Activated naive CD4-positive, alpha-beta T cell treated with anti-CD3 and anti-CD28 coated beads, Interleukin-2, amount 50 U/mL, for 72 hours (primary cell): ENCODE results near the gene DNAJC5. TPM values are rescaled to one million over a fixed set of nuclear protein-coding genes. Genes with fewer than 3 reads are reported as not detected.
"Not testable (repeated sequence)": the region's sequence is repeated elsewhere in the genome, so short reads cannot be mapped to it uniquely, and the experiment has no call there.

Experiments used
- ATAC-seq, 2 donors: fragments of 150-1000 bp; cut with Tn5 transposase; 2 replicates each; pipeline ENCODE4 v1.10.0; 2021; ENCODE audit warnings: mild to moderate bottlenecking in 2 of 2, moderate library complexity in 2 of 2
- DNase-seq, 2 donors: peaks; one replicate each; pipeline ENCODE4 v3.0.0; 2021 to 2022; ENCODE audit warnings: low spot score in 2 of 2
- H3K27ac Mint-ChIP-seq, 2 donors: one replicate each; pipeline ENCODE4 v1.8.0; 2022; ENCODE audit warnings: mild to moderate bottlenecking in 2 of 2, mixed read lengths in 2 of 2
- H3K36me3 Mint-ChIP-seq, 2 donors: one replicate each; pipeline ENCODE4 v1.8.0; 2022; ENCODE audit warnings: mixed read lengths in 2 of 2
- H3K9me3 Mint-ChIP-seq, 2 donors: one replicate each; pipeline ENCODE4 v1.8.0; 2022; ENCODE audit warnings: mixed read lengths in 2 of 2
- total RNA-seq, 2 donors: library from RNA; stranded (reverse); gene quantifications; one replicate each; pipeline ENCODE4 v1.2.3, GENCODE V29; 2022

Gene DNAJC5
- total RNA-seq, 2 donors from 2014 or later = 30.7 to 41.9 TPM

DNA sequence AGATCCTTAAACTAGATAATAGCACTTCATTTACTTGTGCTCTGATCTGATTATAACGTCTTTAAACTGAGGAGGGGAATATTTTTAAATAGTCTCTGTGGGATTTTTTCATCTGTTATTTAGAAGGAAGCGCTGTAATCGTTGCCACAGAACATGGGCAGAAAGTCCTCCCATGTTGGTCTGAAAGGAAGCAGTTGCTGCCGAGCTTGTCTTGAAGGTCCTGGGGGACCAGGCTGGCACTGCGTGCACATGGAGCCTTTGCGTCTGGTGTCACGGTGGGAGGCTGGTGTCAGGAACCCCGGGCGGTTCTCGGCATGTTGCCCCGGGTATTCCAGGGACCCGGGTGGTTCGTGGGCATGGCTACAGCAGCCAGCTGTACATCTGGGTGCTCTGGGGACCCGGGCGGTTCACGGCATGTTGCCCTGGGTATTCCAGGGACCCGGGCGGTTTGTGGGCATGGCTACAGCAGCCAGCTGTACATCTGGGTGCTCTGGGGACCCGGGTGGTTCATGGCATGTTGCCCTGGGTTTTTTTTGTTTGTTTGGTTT lies 18.4 kb upstream of the DNAJC5 start:
- H3K9me3 Mint-ChIP-seq = no peaks in the 10 kb centered on the region
- ATAC-seq = no peak
- no peak for DNase-seq
- H3K36me3 Mint-ChIP-seq = peaks cover 14 to 26% of the 10 kb centered on the region in 2 donors
- H3K27ac Mint-ChIP-seq = peak overlapping the region in 1 of 2 donors; percentile 75

DNA sequence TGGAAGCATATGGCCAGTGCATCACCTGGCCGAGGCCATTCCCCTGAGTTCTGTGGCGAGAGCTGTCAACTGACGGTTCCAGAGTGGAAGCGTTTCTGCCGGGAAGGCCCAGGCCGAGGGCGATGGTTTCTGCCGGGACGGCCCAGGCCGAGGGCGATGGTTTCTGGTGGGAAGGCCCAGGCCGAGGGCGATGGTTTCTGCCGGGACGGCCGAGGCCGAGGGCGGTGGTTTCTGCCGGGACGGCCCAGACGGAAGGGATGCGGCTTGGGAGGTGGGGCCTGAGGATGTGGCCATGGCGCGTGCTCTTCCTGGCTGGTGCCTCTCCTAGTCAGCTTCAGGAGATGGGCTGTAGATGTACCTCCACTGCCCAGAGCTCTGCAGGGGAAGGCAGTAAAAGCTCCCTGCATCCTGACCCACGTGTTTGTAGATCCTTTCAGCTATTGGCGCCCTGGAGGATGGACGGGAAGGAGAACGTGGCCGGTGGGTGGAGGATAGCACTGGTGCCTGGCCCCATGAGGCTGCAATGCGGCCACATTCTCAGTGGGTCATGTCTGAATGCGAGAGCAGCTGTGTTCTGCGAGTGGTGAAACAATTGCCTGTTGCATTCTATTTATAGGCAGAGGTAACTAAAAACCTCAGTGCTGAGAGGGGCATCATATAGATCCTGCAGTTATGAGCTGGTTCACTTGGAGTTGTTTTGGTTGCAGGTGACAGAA lies 17.0 kb upstream of the DNAJC5 start:
- Mint-ChIP-seq H3K27ac (no peak overlapping the region), H3K9me3 (no peaks in the 10 kb centered on the region), H3K36me3 (peaks cover 14 to 17% of the 10 kb centered on the region in 2 donors)
- DNase-seq (no peak), ATAC-seq (no peak)

DNA sequence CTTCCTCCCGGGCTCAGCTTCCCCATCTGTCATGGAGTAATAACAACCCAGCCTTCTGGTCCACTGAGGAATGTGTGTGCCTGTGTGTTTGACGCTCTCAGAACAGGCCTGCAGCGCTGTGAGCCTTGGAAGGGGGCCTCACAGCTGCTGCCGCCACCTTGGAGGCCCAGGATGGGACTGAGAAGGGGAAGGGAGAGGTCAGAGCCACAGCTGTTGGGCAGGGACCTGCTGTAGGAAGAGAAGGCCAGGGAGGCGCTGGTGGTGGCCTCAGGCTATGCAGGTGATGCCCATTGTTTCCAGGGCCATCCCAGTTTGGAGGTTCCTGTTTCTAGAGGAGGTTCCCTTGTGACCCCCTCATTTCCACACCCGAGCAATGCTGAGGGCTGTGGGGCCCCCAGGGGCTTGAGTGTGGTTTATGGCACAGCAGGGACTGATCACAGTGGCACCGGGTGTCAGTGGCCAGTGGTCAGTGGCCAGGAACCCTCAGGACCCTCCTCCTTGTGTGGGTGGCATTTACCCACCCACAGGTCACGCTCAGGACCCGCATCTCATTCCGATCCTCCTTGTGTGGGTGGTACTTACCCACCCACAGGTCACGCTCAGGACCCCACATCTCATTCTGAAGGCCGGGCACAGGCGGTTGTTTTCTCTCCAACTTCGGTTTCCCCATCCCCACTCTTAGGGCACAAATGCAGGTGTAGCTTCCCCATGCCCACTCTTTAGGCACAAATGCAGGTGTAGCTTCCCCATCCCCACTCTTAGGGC lies 15.8 kb upstream of the DNAJC5 start:
- Mint-ChIP-seq H3K27ac (no peak overlapping the region), H3K36me3 (peaks cover 8 to 11% of the 10 kb centered on the region in 2 donors), H3K9me3 (no peaks in the 10 kb centered on the region)
- no peak for DNase-seq
- ATAC-seq = no peak

DNA sequence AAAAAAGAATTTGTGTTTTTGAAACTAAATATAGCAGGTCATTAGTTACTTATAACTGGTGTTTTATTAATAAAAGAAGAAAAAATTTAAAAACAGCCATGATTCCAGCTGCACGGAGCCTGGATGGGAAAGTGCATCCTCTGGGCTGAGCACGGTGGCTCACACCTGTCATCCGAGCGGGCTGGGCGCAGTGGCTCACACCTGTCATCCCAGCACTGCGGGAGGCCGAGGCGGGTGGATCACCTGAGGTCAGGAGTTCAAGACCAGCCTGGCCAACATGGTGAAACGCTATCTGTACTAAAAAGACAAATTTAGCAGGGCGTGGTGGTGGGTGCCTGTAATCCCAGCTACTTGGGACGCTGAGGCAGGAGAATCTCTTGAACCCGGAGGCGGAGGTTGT lies 14.0 kb upstream of the DNAJC5 start:
- H3K9me3 Mint-ChIP-seq, DNase-seq, H3K36me3 Mint-ChIP-seq, ATAC-seq: not testable (repeated sequence)
- H3K27ac Mint-ChIP-seq = peak overlapping the region in 1 of 2 donors; percentile 14

DNA sequence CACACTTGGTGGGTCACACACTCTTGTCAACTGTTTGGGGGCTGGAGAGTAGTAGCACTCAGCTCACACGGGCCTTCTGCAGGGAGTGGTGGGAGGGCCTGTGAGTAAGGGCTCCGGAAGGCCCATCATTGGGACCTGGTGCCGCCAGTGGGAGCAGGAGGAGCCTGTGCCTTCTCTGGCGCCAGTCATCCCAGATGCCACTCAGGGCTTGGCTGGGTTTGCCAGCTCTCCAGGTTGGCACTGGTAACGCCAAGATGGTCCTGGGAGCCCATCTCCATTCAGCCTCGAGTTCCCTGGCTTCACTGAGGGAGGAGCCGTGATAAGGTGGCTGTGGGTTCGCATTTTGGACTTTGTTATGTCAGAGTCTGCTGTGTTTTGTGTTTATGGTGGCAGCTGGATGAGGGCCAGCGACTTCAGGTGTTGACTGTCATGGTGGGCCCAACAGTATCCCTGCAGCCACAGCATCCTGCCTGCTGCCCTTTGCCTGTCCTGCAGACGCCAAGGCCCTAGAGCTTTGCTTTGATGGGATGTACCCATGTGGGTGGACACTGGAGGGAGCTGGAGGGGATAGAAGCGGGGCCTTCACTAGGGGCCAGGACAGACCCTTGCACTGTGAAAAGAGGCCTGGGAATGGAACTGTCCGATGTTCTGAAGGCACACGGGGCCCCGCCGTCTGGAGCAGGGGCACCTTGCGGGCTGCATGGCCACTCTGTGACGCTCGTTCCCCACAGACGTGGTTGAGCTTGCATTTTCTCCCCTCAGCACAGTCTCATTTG lies 13.3 kb upstream of the DNAJC5 start:
- Mint-ChIP-seq H3K27ac (no peak overlapping the region), H3K36me3 (no peaks in the 10 kb centered on the region), H3K9me3 (no peaks in the 10 kb centered on the region)
- ATAC-seq (no peak), DNase-seq (no peak)

DNA sequence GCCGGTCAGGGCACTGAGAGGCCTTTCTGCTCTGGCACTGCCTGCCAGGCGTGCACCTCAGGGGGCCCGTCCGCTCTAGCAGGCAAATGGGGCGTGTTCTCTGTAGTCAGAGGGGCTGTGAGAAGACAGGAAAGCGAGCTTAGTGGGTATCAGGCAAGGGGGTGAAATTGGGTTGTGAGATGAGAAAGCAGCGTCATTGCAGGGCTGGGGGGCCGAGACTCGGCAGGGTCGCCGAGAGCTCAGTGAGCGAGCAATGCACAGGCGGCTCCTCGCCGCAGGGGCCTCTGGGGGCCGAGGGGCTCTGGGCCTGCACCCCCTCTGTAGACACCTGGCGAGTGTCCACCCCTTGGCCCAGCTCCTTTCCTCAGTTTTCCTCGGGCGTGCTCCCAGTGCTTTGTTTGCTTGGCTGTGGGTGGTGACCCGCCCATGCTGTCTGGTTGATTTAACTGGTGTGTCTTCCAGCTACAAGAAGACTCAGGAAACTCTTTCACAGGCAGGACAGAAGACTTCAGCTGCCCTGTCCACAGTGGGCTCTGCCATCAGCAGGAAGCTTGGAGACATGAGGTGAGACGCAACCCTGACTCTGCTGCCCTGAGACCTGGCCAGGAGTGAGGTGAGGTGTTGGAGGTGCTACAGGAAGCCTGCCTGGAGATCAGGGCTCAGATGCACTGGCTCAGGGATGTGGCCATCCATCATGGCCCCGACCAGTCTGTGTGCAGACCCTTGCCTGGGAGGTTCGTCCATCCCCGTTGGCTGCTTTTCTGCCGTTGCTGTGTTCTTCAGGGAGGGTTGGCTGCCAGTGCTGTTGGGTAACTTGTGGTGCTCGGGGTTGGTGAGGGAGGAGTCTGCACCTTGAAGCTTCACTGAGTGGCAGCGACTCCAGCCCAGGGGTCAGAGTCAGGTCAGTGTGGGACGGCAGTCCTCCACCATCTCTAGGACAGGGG lies 12.4 kb upstream of the DNAJC5 start:
- no peak for ATAC-seq
- Mint-ChIP-seq H3K9me3 (no peaks in the 10 kb centered on the region), H3K36me3 (peaks cover 0 to 1% of the 10 kb centered on the region in 2 donors), H3K27ac (peak overlapping the region in 1 of 2 donors; percentile 55)
- DNase-seq = no peak

DNA sequence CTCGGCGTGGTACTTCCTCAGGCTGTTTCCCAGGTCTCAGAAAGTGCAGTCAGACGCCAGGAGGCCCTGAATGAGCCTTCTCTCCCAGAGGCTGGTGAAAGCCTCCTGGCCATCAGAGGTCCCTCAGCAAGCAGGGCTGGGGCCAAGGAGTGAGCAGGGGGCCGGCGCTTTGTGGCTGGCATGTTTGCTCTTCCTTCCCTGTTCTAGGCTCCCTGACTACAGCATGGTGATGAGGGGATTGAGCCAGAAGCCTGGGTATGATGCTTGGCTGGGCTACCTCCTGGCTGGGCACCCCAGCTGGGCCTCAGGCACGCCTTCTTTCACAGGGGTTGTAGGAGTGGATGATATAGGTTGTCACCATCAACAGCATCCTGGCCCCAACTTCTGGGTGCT lies 11.7 kb upstream of the DNAJC5 start:
- DNase-seq (no peak), ATAC-seq (no peak)
- H3K36me3 Mint-ChIP-seq = peaks cover 0 to 6% of the 10 kb centered on the region in 2 donors
- H3K27ac Mint-ChIP-seq = peak overlapping the region in 1 of 2 donors; percentile 55
- H3K9me3 Mint-ChIP-seq = no peaks in the 10 kb centered on the region

DNA sequence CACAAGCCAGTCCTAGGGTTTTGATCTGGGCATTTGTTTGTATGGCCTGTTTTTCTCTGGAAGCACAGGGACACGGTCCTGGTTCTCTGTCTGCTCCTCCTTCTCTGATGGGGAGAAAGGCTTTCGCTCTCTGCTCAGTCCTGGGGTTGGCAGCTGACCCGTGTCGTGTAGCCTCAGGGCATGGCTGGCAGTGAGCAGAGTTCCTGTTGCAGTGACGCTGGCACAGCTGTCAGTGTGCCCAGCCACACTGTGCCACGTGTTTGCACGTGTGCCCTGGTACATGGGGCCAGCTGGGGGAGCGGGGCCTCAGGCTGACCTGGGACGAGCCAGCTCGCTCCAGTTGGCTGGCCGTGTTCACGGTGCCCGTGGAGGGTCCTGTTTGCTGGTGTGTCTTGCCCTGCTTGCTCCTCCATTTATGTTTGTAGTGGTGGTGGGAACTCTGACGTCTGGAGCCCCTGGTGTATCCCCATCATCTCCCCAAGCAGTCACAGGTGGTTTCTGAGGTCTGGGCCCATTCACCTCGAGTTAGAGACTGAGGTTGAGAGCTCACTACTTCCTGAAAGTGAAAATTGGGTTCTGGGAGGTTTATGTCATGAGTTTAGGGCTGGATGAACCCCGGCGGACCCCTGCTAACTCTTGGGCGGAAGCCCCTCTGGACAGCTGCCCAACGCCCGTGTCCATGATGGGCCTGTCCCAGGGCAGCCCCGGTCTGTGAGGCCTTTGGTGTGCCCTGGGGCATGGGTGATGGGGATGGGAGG lies 10.2 kb upstream of the DNAJC5 start:
- peaks cover 0 to 6% of the 10 kb centered on the region in 2 donors for H3K36me3 Mint-ChIP-seq
- ATAC-seq (peak in 1 of 2 donors; percentile 67), DNase-seq (no peak)
- H3K27ac Mint-ChIP-seq = peak overlapping the region; percentile 32 to 84
- no peaks in the 10 kb centered on the region for H3K9me3 Mint-ChIP-seq

DNA sequence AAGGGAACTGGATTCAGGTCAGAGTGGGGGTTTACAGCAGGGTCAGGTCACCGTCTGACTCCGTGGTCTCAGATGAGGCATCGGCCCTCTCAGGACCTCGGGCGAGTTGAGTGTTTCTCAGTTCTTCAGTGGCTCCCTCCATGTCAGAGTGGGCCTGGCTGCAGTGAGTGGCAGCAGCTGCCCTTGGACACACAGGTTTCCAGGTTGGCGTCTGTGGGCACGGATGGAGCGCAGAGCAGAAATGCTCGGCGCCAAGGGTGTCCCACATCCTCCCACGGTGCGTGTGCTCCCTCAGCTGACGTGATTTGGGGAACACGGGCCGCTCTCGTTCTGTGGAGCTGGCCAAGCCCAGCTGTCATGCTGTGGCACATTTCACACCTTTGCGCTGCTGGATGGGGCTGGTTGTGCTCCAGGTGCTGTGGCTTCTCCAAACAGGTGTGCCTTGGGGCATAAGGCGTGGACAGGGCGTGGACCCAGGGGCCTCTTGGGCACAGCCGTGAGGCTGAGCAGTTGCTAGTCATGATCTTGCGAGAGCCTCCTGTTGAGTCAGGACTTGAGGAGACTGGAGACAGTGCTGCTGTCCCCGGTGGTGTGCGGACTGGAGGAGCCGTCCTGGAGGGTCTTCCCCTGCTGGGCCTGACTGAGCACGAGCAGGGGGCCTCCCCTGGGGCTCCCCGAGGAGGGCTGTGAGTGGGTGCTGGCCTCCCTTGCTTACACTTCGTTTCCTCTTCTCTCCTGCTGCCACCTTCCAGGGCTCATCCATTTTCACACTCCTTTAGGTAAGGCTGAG lies 9.5 kb upstream of the DNAJC5 start:
- ATAC-seq = peak in 1 of 2 donors; percentile 48
- no peak for DNase-seq
- peaks cover 0 to 6% of the 10 kb centered on the region in 2 donors for H3K36me3 Mint-ChIP-seq
- no peaks in the 10 kb centered on the region for H3K9me3 Mint-ChIP-seq
- H3K27ac Mint-ChIP-seq = peak overlapping the region in 1 of 2 donors; percentile 32

DNA sequence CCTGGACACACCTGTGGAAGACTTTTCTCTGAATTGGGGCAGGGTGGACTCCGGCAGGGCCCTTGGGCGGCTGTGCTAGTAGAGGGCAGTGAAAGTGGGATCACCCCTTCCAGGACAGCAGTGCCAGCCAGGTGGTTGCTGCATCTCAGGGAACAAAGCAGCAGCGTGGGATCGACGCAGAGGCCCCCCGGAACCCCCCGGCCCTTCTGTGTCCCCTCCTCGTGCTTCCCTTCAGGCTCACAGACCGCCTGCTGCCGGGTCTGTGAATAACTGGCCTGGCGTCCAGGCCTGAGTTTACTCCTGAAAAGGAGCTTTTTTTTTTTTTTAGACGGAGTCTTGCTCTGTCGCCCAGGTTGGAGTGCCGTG lies 8.9 kb upstream of the DNAJC5 start:
- no peak for ATAC-seq
- peaks cover 0 to 6% of the 10 kb centered on the region in 2 donors for H3K36me3 Mint-ChIP-seq
- no peaks in the 10 kb centered on the region for H3K9me3 Mint-ChIP-seq

DNA sequence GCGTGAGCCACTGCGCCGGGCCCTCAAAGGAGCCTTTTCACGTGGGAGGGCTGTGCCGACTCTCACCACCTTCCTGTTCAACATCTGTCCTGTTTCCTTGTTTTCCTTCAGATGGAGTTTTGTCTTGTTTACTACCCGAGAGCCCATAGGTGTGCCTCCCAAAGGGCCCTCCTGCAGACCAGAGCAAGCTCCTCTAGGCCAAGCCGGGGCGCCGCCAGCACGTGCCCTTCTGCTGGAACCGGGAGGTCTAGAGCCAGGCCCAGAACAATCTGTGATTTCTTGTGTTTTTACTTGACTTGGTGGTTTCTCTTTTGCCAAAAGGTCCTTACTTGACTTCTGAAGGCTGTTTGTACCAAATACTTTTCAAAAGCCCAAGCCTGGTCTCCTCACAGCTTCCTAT lies 8.0 kb upstream of the DNAJC5 start:
- ATAC-seq (no peak), DNase-seq (no peak)
- Mint-ChIP-seq H3K9me3 (no peaks in the 10 kb centered on the region), H3K27ac (no peak overlapping the region), H3K36me3 (peaks cover 0 to 6% of the 10 kb centered on the region in 2 donors)

More for the DNA sequence above, 8.9 kb upstream of the DNAJC5 start:
- DNase-seq = no peak
- no peak overlapping the region for H3K27ac Mint-ChIP-seq

DNA sequence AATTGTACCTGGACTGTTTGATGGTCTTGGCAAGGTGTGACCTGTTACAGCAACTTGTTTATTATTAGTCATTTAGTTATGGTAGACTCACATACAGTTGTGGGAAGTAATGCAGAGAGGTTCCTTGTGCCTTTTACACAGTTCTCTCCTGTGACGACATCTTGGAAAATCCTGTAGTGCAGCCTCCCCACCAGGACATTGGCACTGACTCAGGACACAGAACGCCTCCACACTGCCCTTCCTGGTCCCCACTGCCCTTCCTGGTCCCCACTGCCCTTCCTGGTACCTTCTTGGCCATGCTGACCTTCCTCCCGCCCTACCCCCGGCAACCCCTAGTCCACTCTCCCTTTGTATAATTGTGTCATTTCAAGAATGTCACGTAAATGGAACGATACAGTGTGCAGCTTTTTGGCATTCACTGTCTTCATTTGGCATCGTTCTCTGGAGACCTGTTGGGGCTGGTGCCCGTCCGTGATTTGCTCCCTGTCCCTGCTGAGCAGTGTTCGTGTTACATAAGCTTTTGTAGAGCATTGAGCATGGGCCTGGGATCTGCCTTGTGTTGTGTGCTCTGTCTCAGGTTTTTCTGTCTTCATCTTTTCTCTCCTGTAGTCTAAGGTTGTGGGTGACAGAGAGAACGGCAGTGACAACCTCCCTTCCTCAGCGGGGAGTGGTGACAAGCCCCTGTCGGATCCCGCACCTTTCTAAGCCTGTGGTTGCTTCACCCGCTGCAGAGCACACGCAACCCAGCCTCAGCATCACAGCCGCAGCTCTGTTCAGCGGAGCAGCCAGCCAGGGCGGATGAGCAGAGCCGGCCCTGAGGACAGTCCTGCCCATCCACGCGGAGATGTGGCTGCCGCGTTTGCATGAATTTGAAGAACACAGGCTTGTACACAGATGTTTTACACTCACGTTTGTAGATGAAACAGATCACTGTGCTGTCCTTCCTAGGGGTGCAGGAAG lies 5.4 kb upstream of the DNAJC5 start:
- ATAC-seq = no peak
- peak overlapping the region in 1 of 2 donors; percentile 86 for H3K27ac Mint-ChIP-seq
- no peaks in the 10 kb centered on the region for H3K9me3 Mint-ChIP-seq
- DNase-seq = no peak
- peaks cover 0 to 6% of the 10 kb centered on the region in 2 donors for H3K36me3 Mint-ChIP-seq

DNA sequence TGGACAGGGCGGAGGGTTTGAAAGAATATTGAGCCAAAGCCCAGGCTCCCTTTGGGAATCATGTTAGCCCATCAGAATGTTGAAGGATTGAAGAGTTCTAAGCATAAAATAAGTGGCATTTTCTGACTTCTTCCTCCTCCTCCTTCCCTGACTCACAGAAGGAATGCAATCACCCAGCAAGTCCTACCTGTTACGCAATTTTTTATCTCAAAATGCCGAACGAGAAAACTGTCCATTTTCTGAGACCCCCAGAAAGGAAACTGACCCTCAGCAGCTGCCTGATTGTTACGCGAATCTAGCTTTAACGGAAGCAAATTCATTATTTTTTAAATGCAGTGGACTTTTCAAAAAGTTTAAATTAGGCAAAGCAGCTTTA lies 4.7 kb upstream of the DNAJC5 start:
- H3K36me3 Mint-ChIP-seq = peaks cover 0 to 6% of the 10 kb centered on the region in 2 donors
- ATAC-seq (no peak), DNase-seq (no peak)
- no peaks in the 10 kb centered on the region for H3K9me3 Mint-ChIP-seq
- H3K27ac Mint-ChIP-seq = peak overlapping the region in 1 of 2 donors; percentile 57

DNA sequence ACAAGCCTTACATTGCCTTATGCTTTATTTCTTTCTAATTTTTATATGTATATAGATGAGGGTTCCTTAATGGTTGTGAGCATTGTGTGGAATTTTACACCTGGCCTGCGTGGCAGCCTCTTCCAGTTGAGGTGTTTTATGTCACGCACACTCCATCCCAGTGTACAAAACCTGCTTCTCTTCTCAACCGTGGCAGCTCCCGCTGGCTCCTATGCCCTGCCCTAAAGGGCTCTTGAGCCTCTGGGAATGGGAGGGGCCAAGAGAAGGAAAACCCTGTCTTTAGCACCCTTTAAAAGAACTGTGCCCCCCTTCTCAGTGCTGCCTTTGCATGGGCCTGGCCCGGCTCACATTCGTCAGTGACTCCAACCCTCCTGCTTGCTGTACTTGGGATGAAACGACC lies 4.3 kb upstream of the DNAJC5 start:
- H3K36me3 Mint-ChIP-seq = peaks cover 1 to 6% of the 10 kb centered on the region in 2 donors
- DNase-seq = no peak
- ATAC-seq = no peak

More for the DNA sequence above, 4.3 kb upstream of the DNAJC5 start:
- H3K9me3 Mint-ChIP-seq = no peaks in the 10 kb centered on the region
- no peak overlapping the region for H3K27ac Mint-ChIP-seq
